ENCODE results near the gene GPR156.
"Not testable (repeated sequence)": the region's sequence is repeated elsewhere in the genome, so short reads cannot be mapped to it uniquely, and the experiment has no call there.

Gene GPR156

DNA sequence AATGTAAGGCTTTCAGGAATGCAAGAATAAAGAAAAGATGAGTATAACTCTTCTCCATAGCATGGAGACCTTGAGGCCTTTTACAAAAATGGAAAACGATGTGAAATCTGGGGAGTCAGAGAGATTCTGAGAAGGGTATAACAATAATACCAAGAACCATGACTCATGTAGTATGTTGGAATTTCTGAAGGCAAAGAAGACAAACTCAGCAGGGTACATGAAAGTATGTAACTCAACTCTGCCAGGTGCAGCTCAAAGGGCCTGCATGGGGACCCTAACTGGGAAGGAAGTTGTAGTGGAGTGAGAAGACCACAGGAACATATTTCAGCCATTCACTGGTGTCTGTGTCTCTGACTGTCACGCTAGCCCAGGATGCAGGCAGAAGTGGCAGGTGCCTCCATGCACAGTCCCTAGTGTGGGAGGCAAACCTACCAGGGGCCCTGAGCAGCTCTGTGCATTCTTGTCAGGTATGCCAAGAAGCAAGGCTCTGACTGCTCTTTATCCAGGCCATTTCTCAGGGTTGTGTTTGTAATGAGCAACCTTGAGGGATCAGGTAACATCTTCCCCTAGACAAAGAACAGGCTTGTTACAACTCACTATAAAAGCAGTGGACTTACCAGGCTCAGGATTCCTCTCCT lies 57.2 kb downstream of the GPR156 start:
- TF ChIP-seq, protein P1, sequence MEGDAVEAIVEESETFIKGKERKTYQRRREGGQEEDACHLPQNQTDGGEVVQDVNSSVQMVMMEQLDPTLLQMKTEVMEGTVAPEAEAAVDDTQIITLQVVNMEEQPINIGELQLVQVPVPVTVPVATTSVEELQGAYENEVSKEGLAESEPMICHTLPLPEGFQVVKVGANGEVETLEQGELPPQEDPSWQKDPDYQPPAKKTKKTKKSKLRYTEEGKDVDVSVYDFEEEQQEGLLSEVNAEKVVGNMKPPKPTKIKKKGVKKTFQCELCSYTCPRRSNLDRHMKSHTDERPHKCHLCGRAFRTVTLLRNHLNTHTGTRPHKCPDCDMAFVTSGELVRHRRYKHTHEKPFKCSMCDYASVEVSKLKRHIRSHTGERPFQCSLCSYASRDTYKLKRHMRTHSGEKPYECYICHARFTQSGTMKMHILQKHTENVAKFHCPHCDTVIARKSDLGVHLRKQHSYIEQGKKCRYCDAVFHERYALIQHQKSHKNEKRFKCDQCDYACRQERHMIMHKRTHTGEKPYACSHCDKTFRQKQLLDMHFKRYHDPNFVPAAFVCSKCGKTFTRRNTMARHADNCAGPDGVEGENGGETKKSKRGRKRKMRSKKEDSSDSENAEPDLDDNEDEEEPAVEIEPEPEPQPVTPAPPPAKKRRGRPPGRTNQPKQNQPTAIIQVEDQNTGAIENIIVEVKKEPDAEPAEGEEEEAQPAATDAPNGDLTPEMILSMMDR (conservative IDR thresholded peaks at IDR 0.05) = no peak
- H3K27ac ChIP-seq = no peak overlapping the region

DNA sequence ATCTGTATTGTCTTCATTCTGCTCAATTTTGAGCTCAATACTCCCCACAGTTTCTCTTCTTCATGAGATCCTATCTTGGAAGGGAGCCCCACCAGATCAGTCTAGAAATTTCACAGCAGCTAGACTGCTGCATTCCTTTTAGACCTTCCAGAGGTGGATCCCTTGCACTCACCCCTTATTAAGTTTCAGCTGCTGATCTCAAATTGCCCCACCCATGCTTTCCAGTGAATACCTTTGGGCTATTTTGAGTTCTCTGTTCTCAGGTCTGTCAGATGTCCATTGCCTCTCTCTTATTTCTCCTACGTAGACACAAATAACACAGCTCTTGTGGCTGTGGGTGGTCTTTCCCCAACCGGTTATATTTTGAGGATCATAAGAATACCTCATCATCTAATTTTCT lies 60.8 kb downstream of the GPR156 start:
- TF ChIP-seq, protein P1 (conservative IDR thresholded peaks at IDR 0.05) = no peak
- no peak overlapping the region for H3K27ac ChIP-seq

DNA sequence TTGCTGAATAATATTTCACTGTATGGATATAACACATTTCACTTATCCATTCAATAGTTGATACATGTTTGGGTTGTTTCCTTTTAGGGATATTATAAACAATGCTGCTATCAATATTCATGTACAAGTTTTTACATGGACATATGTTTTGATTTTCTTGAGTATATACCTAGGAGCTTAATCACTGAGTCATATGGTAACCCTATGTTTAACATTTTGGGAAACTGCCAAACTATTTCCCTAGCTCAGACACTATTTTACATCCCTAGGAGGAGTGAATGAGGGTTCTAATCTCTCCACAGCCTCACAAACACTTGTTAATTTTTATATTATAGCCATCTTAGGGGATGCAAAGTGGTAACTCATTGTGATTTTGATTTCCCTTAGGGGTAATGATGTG lies 66.0 kb downstream of the GPR156 start:
- TF ChIP-seq, protein P1 (conservative IDR thresholded peaks at IDR 0.05) = no peak
- H3K27ac ChIP-seq = no peak overlapping the region

DNA sequence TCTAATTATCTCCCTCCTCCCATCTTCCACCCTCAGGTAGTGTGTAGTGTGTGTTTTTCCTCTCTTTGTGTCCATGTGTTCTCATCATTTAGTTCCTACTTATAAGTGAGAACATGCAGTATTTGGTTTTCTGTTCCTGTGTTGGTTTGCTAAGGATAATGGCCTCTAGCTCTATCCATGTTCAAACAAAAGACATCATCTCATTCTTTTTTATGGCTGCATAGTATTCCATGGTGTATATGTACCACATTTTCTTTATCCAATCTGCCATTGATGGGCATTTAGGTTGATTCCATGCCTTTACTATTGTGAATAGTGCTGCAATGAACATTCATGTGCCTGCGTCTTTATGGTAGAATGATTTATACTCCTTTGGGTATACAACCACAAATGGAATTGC lies 68.4 kb downstream of the GPR156 start:
- not testable (repeated sequence) for H3K27ac ChIP-seq

DNA sequence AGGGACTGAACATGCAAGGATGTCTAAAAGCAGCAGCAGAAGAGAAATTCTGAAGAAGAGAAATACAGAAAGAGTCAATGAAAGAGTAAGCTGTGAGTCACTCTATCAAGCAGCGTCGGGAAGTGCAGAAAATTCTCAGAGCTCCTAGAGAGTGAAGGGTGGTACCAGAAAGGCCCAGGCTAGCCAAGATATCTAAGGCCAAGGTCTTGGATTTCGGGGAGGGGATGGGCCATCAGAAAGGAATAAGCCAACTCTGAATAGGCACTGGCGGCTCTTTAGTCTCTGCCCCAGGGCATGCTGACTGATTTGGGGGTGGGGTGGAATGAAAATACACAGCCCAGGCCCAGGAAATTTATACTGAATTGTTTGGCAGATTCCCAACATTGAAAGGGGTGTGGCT lies 70.8 kb downstream of the GPR156 start:
- no peak overlapping the region for H3K27ac ChIP-seq
- TF ChIP-seq, protein P1 (conservative IDR thresholded peaks at IDR 0.05) = no peak

DNA sequence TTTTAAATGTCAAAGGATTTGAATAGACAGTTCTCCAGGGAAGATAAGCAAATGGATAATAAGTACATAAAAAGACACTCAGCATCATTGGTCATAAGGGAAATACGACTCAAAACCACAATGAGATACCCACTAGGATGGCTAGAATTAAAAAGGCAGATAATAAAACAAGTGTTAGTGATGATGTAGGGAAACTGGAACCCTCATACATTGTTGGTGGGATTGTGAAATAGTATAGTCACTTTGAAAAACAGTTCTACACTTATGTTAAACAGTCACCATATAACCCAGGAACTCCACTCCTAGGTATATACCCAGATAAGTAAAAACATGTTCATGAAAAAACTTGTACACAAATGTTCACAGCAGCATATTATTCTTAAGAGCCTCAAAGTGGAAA lies 72.5 kb downstream of the GPR156 start:
- no peak overlapping the region for H3K27ac ChIP-seq
- TF ChIP-seq, protein P1 (conservative IDR thresholded peaks at IDR 0.05) = no peak

DNA sequence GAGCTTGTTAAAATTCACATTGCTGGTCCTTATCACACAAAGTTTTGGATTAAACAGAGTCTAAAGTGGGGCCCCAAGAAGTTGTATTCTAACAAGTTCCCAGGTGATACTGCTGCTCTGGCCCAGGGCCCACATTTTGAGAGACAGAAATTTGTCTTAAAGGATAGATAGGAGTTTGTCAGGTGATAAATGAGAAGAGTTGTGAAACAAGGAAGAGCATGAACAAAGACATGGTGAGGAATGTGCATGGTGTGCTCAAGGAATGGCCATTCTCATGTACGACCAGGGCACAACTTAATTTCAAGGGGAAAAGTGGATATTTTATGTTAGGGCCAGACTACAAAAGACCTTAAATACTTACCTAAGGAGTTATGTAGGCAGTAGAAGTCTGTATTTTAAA lies 75.6 kb downstream of the GPR156 start:
- TF ChIP-seq, protein P1 (conservative IDR thresholded peaks at IDR 0.05) = no peak

DNA sequence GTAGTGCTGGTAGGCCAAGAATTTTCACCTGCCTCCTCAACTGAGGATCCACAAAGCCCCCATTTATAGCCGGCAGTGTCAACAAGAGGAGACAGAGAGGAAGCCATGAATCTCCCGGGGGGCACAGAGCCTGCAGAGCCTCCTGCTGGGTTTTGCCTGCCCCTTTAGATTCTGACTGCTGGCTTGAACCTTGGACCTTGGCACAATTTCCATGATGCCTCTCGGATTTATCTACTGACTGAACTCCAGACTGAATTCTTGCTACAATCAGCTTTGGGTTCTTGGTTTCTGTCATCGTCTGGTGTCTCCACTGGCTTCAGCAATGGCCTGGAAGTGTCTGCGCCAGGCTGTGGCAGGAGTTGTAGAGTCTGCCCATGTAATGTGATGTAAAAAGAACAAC lies 80.7 kb downstream of the GPR156 start:
- H3K27ac ChIP-seq = no peak overlapping the region
- TF ChIP-seq, protein P1 (conservative IDR thresholded peaks at IDR 0.05) = no peak

More for the DNA sequence above, 75.6 kb downstream of the GPR156 start:
- no peak overlapping the region for H3K27ac ChIP-seq
